MM.1S (cell line): ENCODE measurements around the gene RAD21L1.

Experiments used
- DNase-seq: peaks from one replicate; pipeline ENCODE4 v3.0.0-alpha.2; 2015
- H2AFZ ChIP-seq: fragments of 300-600 bp; sonication (generic); 2 replicates; pipeline ENCODE4 v1.6.0; 2016; ENCODE audit warnings: antibody characterized with exemption, low read length
- H3F3A ChIP-seq: fragments of 300-600 bp; sonication (generic); 2 replicates; pipeline ENCODE4 v1.6.1; 2016; ENCODE audit warnings: mild to moderate bottlenecking, antibody characterized with exemption, low read length, moderate library complexity, mixed read lengths; ENCODE audit not compliant: insufficient read depth
- H3K27ac ChIP-seq: fragments of 300-600 bp; sonication (generic); 2 replicates; pipeline ENCODE4 v1.5.1; 2016; ENCODE audit warnings: mild to moderate bottlenecking, low read length
- H3K27me3 ChIP-seq: fragments of 300-600 bp; sonication (generic); replicated peaks from 2 replicates; pipeline ENCODE4 v1.6.0; 2016; ENCODE audit warnings: low read length; ENCODE audit not compliant: insufficient read depth
- H3K36me3 ChIP-seq: fragments of 300-600 bp; sonication (generic); replicated peaks from 2 replicates; pipeline ENCODE4 v1.6.1; 2016; ENCODE audit warnings: mild to moderate bottlenecking, low read length, mixed read lengths; ENCODE audit not compliant: insufficient read depth
- H3K4me1 ChIP-seq: fragments of 300-600 bp; sonication (generic); 2 replicates; pipeline ENCODE4 v1.6.1; 2016; ENCODE audit warnings: low read length, mixed read lengths
- H3K4me2 ChIP-seq: fragments of 300-600 bp; sonication (generic); 2 replicates; pipeline ENCODE4 v1.6.0; 2016; ENCODE audit warnings: low read depth, low read length
- H3K4me3 ChIP-seq: fragments of 300-600 bp; sonication (generic); 2 replicates; pipeline ENCODE4 v1.5.1; 2016; ENCODE audit warnings: low read length, mixed read lengths
- H3K79me2 ChIP-seq: fragments of 300-600 bp; sonication (generic); 2 replicates; pipeline ENCODE4 v1.6.1; 2016; ENCODE audit warnings: mixed run types, low read length, mixed read lengths
- H3K9ac ChIP-seq: fragments of 300-600 bp; sonication (generic); 2 replicates; pipeline ENCODE4 v1.6.1; 2016; ENCODE audit warnings: low read length, mixed read lengths
- H3K9me2 ChIP-seq: fragments of 300-600 bp; sonication (generic); replicated peaks from 2 replicates; pipeline ENCODE4 v1.6.1; 2016; ENCODE audit warnings: mild to moderate bottlenecking, low read length, mixed read lengths; ENCODE audit not compliant: insufficient read depth
- H3K9me3 ChIP-seq: fragments of 300-600 bp; sonication (generic); replicated peaks from 2 replicates; pipeline ENCODE4 v1.6.1; 2016; ENCODE audit warnings: mild to moderate bottlenecking, low read length, mixed read lengths; ENCODE audit not compliant: insufficient read depth
- H4K20me1 ChIP-seq: fragments of 300-600 bp; sonication (generic); 2 replicates; pipeline ENCODE4 v1.6.1; 2016; ENCODE audit warnings: mild to moderate bottlenecking, low read length, moderate library complexity, mixed read lengths; ENCODE audit not compliant: insufficient read depth
- EZH2 ChIP-seq: fragments of 300-600 bp; sonication (generic); optimal IDR thresholded peaks from 2 replicates; pipeline ENCODE3; 2017; ENCODE audit warnings: low read depth, mild to moderate bottlenecking, antibody characterized with exemption, low read length, mixed read lengths
- EZH2phosphoT487 ChIP-seq: fragments of 300-600 bp; sonication (generic); IDR thresholded peaks from 2 replicates; pipeline ENCODE4 v1.6.1; 2018; ENCODE audit warnings: antibody characterized with exemption, low read length
- TF ChIP-seq, protein P1 (sequence below): fragments of 300-600 bp; sonication (generic); IDR thresholded peaks from 2 replicates; pipeline ENCODE4 v1.5.1; 2016; ENCODE audit warnings: antibody characterized with exemption, low read length, mixed read lengths

Gene RAD21L1

DNA sequence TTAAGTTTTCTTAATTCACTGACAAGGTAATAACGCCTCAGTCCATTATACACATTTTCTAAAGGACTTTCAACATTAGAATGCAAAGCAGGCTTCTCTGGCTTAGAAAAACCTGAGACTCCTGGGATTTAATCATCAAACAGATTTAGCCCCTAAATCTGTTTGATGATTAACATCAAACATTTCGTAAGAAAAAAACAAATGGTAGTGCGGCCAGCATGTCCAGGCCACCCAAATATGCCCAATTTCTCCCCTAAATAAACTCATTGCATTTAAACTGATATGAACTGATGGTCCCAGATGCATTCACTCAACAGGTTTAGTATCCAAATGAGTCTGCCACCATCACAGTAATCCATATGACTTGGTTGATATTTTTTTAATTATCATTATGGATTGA lies 47.2 kb upstream of the RAD21L1 start:
- no peaks in the 10 kb centered on the region for H3K27me3 ChIP-seq
- TF ChIP-seq EZH2phosphoT487 (no peak), EZH2 (no peak)
- TF ChIP-seq, protein P1, sequence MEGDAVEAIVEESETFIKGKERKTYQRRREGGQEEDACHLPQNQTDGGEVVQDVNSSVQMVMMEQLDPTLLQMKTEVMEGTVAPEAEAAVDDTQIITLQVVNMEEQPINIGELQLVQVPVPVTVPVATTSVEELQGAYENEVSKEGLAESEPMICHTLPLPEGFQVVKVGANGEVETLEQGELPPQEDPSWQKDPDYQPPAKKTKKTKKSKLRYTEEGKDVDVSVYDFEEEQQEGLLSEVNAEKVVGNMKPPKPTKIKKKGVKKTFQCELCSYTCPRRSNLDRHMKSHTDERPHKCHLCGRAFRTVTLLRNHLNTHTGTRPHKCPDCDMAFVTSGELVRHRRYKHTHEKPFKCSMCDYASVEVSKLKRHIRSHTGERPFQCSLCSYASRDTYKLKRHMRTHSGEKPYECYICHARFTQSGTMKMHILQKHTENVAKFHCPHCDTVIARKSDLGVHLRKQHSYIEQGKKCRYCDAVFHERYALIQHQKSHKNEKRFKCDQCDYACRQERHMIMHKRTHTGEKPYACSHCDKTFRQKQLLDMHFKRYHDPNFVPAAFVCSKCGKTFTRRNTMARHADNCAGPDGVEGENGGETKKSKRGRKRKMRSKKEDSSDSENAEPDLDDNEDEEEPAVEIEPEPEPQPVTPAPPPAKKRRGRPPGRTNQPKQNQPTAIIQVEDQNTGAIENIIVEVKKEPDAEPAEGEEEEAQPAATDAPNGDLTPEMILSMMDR, result no peak
- H3K4me2 ChIP-seq, result no peak overlapping the region
- H3K79me2 ChIP-seq, result no peaks in the 10 kb centered on the region
- H4K20me1 ChIP-seq, result no peaks in the 10 kb centered on the region
- no peaks in the 10 kb centered on the region for H3K9me2 ChIP-seq
- no peak overlapping the region for H3K9ac ChIP-seq
- no peak overlapping the region for H3K4me3 ChIP-seq
- H3F3A ChIP-seq, result no peaks in the 10 kb centered on the region
- no peak overlapping the region for H2AFZ ChIP-seq
- no peaks in the 10 kb centered on the region for H3K36me3 ChIP-seq
- no peak for DNase-seq
- H3K9me3 ChIP-seq, result no peaks in the 10 kb centered on the region
- no peak overlapping the region for H3K27ac ChIP-seq
- H3K4me1 ChIP-seq, result no peaks in the 10 kb centered on the region

DNA sequence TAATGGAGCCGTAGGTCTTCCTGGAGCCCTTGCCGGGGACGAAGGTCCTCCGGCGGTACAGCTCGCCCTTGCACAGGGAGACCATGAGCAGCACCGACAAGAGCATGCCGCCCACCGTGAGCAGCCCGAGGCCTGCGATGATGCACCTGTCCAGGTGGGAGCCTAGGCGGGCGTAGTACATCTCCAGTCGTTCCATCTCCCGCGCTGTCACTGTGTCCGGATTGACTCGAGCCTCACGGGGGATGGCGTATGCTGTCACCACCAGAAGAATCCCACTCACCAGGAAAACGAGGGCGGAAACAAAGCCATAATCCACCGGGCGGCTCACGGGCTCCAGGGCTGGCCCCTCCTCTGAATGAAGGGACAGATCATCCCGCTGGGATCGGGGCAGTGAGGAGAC lies 44.9 kb upstream of the RAD21L1 start:
- TF ChIP-seq EZH2, result no peak
- no peak for TF ChIP-seq EZH2phosphoT487
- H3K79me2 ChIP-seq, result no peaks in the 10 kb centered on the region
- no peak overlapping the region for H2AFZ ChIP-seq
- no peaks in the 10 kb centered on the region for H4K20me1 ChIP-seq
- no peaks in the 10 kb centered on the region for H3F3A ChIP-seq
- no peak for DNase-seq
- peaks cover 1% of the 10 kb centered on the region; the same call in 1 of the 2 replicates for H3K4me1 ChIP-seq
- H3K27me3 ChIP-seq, result no peaks in the 10 kb centered on the region
- H3K9me2 ChIP-seq, result no peaks in the 10 kb centered on the region
- H3K27ac ChIP-seq, result no peak overlapping the region
- no peak overlapping the region for H3K9ac ChIP-seq
- no peaks in the 10 kb centered on the region for H3K9me3 ChIP-seq
- no peak overlapping the region for H3K4me3 ChIP-seq
- H3K36me3 ChIP-seq, result no peaks in the 10 kb centered on the region
- H3K4me2 ChIP-seq, result no peak overlapping the region

DNA sequence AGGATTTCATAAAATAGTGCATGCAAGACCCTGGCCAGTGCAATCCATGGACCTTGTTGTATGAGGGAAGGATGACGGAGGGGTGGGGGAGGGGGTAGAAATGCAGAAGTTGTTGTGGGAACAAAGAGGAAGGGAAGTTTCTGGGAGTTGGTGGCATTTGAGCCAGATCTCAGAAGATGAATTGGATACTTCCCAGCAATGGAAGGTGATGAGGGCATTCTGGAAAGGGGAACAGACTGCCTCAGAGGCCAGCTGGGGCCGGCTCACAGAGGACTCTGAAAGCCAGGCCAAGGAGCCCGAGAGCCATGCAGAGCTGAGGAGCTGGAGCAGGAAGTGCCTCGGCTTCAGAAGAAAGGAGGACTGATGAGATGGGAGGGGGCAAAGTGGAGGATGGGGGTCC lies 43.7 kb upstream of the RAD21L1 start:
- no peaks in the 10 kb centered on the region for H4K20me1 ChIP-seq
- no peaks in the 10 kb centered on the region for H3K9me3 ChIP-seq
- no peaks in the 10 kb centered on the region for H3K36me3 ChIP-seq
- no peak overlapping the region for H3K4me3 ChIP-seq
- H3K79me2 ChIP-seq, result no peaks in the 10 kb centered on the region
- no peak overlapping the region for H3K27ac ChIP-seq
- H2AFZ ChIP-seq, result no peak overlapping the region
- no peaks in the 10 kb centered on the region for H3K9me2 ChIP-seq
- DNase-seq, result no peak
- H3K4me2 ChIP-seq, result no peak overlapping the region
- TF ChIP-seq, protein P1, result no peak
- TF ChIP-seq EZH2phosphoT487, result no peak
- no peak for TF ChIP-seq EZH2
- H3K27me3 ChIP-seq, result no peaks in the 10 kb centered on the region
- peaks cover 4% of the 10 kb centered on the region; the same call in 1 of the 2 replicates for H3K4me1 ChIP-seq
- H3K9ac ChIP-seq, result no peak overlapping the region
- no peaks in the 10 kb centered on the region for H3F3A ChIP-seq

DNA sequence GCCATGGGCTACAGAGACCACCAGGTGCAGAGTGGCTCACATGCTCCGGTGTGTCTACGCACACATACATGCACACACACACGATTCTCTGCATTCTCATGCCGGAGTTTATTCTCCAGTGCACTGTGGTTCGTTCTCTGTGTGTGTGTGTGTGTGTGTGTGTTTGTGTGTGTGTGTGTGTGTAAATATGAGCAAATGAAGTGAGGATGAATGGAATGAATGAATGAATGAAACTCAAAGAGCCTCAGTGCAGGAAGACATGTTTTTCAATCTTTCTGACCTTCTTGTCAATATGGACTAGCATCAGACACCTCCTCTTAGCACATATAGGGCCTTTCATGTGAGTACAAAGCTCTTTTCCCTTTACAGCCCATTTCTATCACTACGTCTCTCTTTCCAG lies 42.7 kb upstream of the RAD21L1 start:
- TF ChIP-seq EZH2 (no peak), EZH2phosphoT487 (no peak)
- TF ChIP-seq, protein P1, result no peak
- no peak overlapping the region for H2AFZ ChIP-seq

More for the DNA sequence above, 42.7 kb upstream of the RAD21L1 start:
- H3F3A ChIP-seq, result no peaks in the 10 kb centered on the region
- H3K9me3 ChIP-seq, result no peaks in the 10 kb centered on the region
- no peak overlapping the region for H3K4me3 ChIP-seq
- no peaks in the 10 kb centered on the region for H3K36me3 ChIP-seq
- no peak overlapping the region for H3K9ac ChIP-seq
- no peaks in the 10 kb centered on the region for H3K79me2 ChIP-seq
- no peaks in the 10 kb centered on the region for H3K9me2 ChIP-seq
- no peaks in the 10 kb centered on the region for H4K20me1 ChIP-seq
- no peak overlapping the region for H3K4me2 ChIP-seq
- H3K27me3 ChIP-seq, result no peaks in the 10 kb centered on the region
- H3K27ac ChIP-seq, result no peak overlapping the region
- DNase-seq, result no peak
- peaks cover 4% of the 10 kb centered on the region; the same call in 1 of the 2 replicates for H3K4me1 ChIP-seq
